GM21526 (cell line): Measurements from ENCODE around the gene G3BP1.
A peak's percentile ranks its signal among the peaks of the same experiment; 100 is the strongest.
"Not testable (repeated sequence)": the region's sequence is repeated elsewhere in the genome, so short reads cannot be mapped to it uniquely, and the experiment has no call there.

Experiments used
- ATAC-seq: cut with Tn5 transposase; IDR thresholded peaks from one replicate; pipeline ENCODE4 v1.9.1; 2021; ENCODE audit warnings: moderate library complexity; ENCODE audit not compliant: unreplicated experiment, low FRiP score

Gene G3BP1

GRCh38 chr5:151793358-151793757 is 21.6 kb downstream of the G3BP1 start:
- ATAC-seq, result no peak

DNA sequence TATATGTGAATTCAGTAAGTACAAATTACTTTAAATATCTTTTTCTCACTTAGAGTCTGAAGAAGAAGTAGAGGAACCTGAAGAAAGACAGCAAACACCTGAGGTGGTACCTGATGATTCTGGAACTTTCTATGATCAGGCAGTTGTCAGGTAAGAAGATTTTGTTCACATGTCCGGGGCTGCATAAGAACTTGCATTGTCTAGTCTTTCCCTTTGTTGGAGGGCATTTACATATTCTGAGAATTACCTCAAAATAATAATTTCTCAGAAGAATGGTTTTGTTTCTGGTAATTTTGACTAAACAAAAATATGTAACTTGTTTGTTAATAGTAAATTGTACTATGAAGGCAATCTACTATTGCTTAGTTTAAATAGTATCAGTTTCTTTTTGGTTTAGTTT is 23.7 kb downstream of the G3BP1 start:
- no peak for ATAC-seq

DNA sequence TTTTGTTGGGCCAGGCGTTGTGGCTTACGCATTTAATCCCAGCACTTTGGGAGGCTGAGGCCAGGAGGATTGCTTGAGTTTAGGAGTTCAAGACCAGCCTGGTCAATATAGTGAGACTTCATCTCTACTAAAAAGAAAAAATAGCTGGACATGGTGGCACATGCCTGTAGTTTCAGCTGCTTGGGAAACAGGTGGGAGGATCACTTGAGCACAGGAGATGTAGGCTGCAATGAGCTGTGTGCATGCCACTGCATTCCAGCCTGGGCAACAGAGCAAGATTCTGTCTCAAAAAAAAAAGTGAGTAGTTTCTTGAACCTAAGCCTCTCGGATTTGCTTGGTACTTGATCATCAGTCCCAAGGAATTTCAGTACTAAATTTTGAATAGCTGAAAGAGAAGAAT is 26.9 kb downstream of the G3BP1 start:
- ATAC-seq, result no peak

DNA sequence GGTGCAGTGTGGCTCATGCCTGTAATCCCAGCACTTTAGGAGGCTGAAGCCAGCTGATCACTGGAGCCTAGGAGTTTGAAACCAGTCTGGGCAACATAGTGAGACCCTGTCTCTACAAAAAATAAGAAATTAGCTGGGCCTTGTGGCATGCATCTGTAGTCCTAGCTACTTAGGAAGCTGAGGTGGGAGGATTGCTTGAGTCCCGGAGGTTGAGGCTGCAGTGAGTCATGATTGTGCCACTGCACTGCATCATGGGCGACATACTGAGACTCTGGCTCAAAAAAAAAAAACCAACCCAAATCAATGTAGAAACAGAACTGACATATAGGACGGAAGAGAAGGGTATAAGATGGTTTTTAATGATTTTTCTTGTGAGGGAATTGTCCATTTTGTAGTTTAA is 27.7 kb downstream of the G3BP1 start:
- no peak for ATAC-seq

DNA sequence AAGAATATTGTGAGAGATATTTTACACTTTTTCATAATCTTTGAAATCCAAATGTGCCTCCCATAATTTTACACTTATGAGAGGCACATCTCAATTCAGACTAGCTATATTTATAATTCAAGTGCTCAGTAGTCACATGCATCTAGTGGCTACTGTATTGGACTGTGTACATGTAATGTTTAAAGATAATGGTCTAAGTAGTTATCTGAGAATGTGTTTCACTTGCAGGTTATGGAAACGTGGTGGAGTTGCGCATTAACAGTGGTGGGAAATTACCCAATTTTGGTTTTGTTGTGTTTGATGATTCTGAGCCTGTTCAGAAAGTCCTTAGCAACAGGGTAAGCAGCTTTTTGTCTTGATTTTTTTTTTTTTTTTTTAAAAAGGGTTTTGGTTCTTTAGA is 28.8 kb downstream of the G3BP1 start:
- ATAC-seq, result no peak

GRCh38 chr5:151805414-151806223 is 33.9 kb downstream of the G3BP1 start:
- no peak for ATAC-seq

DNA sequence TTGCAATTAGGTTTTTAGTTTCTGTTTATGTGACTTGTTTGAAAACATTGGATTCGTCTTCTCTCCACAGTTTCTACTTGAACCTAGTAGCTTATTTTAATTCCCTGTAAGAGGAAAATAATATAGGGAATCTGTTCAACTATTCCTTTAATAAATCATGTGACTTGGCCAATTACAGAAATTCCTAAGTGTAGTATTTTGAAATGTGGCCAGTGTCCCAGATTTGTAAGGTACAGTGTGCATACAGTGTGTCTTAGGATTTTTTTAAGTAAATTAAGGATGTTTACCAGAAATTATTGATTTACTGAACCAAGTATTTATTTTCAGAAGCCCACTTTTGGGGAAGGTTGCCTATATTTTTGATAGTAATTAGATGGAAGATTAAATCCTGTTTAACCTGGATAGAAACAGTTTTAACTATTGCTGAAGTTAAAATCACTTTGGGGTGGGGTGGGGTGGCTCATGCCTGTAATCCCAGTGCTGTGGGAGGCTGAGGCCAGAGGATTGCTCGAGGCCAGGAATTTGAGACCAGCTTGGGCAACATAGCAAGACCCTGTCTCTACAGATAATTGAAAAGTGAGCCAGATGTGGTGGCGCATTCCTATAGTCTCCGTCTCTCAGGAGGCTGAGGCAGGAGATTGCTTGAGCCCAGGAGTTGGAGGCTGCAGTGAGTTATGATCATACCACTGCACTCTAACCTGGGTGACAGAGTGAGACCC is 36.9 kb downstream of the G3BP1 start:
- no peak for ATAC-seq

DNA sequence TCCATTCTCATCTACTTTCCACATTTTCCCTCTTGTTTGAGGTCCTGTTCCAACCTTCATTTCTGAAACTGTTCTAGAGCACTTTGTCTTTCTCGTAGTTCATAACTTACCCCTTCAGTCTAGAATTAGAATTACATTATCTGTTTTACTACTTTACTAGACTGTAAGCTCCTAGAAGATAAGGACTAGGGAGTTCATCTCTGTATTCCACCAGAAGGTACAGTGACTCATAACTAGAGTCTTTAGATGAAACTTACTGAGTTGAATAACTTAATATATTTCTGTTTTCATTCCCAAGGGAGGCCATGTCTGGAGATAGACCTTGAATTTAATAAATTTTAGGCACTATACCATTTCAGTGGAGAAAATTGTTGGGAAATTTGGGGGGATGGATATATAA is 38.7 kb downstream of the G3BP1 start:
- ATAC-seq, result no peak

DNA sequence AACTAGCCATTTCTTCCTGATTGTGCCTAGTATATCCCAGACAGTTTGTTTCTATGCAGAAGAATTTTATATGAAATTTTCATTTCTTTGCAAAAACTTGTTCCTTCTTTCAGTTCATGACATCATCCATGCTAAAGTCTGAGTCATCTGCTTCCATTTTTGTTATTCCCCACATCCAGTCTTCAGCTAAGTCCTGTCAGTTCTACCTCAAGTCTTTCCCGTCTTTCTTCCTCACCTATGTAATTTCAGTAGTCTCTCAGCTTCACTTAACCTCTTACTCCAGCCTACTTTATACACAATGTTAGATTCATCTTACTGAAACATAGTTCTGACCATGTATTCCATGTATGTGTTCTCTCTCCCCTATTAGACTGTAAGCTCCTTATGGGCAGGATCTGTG is 39.1 kb downstream of the G3BP1 start:
- ATAC-seq, result no peak

DNA sequence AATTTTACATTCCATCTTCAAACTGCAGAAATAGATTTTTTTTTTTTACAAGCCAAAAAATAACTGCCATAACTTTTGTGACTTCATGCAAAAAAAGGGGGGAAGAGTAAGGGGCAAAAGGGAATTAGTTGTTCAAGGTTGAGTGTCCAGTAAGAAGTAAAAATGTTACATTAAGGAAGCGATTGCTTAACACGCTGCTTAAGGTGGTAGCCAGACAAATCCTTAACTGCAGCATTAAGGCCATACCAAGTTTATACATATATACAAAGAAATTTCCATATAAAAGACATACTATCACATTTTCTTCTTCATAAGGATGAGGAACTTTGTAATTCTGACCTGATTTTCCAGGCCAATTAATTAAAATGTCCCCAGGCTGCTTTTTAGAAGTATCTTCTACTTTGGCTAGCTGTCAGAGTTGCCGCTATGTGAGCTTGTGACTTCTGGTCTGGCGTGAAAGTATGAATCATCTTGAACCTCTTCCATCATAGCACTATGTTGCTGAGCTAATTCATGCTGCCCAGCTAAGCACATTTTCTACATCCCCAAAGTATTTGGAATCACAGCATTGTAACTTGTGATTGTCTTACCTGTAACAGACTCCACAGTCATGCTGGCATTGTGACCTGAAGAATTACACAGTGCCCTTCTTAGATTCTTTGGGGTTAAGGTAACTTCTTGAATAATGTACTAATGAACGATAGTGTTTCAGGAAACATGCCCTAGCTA is 40.0 kb downstream of the G3BP1 start:
- no peak for ATAC-seq

DNA sequence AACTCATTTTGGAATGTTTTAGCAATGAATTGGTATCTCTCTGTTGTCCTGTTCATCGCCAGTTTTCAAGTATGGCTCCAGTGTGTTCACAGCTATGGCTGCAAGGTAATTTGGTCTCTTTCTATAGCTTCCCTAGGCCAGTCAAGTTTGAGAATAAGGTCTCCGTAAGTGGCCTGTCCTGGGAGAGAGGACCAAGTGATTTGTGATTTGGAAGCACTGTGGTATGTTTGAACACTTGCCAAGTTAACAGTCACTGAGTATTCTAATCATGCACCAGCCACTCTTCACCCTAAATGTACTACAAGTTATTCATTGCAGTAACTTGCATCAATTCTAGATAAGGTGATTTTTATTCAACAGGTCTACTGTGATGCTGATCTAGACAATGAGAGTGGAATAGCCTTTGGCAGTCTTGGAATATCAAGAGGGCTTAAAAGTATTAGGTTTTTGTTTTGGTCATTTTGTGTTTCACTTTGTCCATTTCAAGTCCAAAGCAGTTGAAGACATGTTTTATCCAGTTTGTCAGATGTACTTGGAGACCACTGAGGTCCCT is 41.1 kb downstream of the G3BP1 start:
- no peak for ATAC-seq

DNA sequence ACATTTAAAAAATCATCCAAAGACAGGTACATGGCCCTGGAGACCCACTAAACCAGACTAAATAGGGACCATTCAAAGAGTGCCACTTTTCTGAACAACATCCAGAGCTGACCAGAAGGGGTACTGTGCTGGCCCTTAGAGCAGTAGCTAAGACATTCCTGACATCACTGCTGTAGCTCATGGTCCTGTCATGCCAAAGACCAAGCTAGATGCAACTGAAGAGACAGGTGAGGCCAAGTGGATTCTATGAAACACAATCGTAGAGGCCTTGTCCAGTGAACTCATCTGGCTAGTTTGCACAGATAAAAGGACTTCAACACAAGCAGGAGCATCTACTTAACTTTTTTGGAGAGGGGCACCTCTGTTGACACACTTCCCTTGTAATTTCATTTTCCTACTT is 43.3 kb downstream of the G3BP1 start:
- no peak for ATAC-seq

DNA sequence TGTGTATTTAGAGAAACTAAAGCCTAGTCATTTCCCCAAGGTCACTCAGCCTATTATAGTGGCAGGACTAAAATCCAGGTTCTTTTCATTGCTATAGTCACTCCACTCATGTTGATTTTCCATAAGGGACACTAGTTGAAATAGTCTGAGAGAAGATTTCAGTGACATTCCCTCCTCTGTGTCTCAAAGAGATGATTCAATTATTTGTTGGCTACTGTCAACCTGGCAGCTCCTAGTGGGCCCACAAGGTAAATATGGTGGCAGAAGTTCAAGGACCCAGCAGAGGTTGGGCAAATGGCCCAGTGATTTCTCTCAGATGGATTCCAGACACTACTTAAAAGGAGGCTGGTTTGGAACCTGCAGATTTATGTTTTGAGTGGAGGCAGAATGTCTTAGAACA is 48.1 kb downstream of the G3BP1 start:
- ATAC-seq, result no peak

- ATAC-seq, result no peak
These were observed 48.5 kb downstream of the G3BP1 start for GRCh38 chr5:151820271-151820670.

GRCh38 chr5:151820903-151821302 is 49.1 kb downstream of the G3BP1 start:
- no peak for ATAC-seq

DNA sequence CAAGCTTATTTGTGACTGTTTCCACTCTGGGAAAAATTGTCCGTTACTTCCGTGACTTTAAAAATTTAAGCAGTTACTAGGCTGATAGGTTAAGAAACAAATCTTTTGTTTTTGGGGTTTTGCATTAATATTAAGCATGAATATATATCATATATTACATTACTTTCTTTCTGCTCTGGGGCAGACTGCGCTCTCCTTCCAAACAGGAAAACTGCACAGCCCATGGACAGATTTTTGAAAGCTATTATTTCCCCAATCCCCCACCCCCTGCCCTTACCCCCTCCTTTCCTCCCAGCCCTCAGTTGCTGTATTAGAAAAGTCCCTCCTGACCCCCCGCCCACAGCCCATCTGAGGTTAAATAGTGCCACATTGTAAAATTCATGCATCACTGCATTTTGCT is 50.4 kb downstream of the G3BP1 start:
- ATAC-seq, result no peak

DNA sequence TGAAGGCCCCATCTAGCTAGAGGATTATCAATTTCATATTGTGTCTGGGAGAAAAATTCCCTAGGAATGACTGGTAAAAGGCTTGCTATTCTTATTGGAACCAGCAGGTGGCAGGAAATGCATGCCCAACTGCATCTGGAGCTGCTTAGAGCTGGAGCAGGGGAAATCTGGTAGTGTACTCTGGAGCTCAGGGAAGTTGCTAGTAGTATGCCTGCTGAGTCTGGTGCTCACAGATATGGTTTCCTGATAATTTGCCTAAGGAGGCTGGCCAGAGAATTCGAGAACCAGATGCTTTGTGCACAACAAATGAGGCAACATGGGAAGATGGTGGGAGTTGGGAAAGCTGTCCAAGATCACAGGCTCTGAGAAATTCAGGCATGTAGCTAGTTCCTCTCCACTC is 53.7 kb downstream of the G3BP1 start:
- ATAC-seq, result peak; percentile 64

- no peak for ATAC-seq
These were observed 57.6 kb downstream of the G3BP1 start for GRCh38 chr5:151829370-151829769.

DNA sequence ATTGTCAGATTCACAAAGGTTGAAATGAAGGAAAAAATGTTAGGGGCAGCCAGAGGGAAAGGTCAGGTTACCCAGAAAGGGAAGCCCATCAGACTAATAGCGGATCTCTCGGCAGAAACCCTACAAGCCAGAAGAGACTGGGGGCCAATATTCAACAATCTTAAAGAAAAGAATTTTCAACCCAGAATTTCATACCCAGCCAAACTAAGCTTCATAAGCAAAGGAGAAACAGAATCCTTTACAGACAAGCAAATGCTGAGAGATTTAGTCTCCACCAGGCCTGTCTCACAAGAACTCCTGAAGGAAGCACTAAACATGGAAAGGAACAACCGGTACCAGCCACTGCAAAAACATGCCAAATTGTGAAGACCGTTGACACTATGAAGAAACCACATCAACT is 61.1 kb downstream of the G3BP1 start:
- ATAC-seq, result not testable (repeated sequence)

GRCh38 chr5:151846765-151847164 is 75.0 kb downstream of the G3BP1 start:
- no peak for ATAC-seq

GRCh38 chr5:151847871-151848270 is 76.1 kb downstream of the G3BP1 start:
- ATAC-seq, result no peak
